Measurements from ENCODE around the gene KATNB1.
"Not testable (repeated sequence)": the region's sequence is repeated elsewhere in the genome, so short reads cannot be mapped to it uniquely, and the experiment has no call there.

KATNB1 gene

GRCh38 chr16:57726433-57726947 is 9.1 kb upstream of the KATNB1 start:
- DNase-seq, result no peak

GRCh38 chr16:57727610-57728009 is 8.0 kb upstream of the KATNB1 start:
- DNase-seq, result no peak

GRCh38 chr16:57728336-57729181 is 7.0 kb upstream of the KATNB1 start:
- peak; percentile 19 to 35 (median 28) for DNase-seq

- DNase-seq, result no peak
Observed at GRCh38 chr16:57729182-57729484, 6.4 kb upstream of the KATNB1 start.

- DNase-seq, result not testable (repeated sequence)
Observed at GRCh38 chr16:57729852-57730251, 5.7 kb upstream of the KATNB1 start.

- DNase-seq, result no peak
Observed at GRCh38 chr16:57730771-57731730, 4.5 kb upstream of the KATNB1 start.

GRCh38 chr16:57732037-57732436 is 3.5 kb upstream of the KATNB1 start:
- DNase-seq, result peak; percentile 61 to 87 (median 85)

GRCh38 chr16:57732714-57733113 is 2.9 kb upstream of the KATNB1 start:
- peak; percentile 50 to 79 (median 61) for DNase-seq

GRCh38 chr16:57734308-57734924 is 1.2 kb upstream of the KATNB1 start:
- DNase-seq, result no peak

GRCh38 chr16:57734925-57735754 is 430 bp upstream of the KATNB1 start:
- DNase-seq, result peak; percentile 97 to 100 (median 100)

GRCh38 chr16:57736419-57737351 is 1.1 kb downstream of the KATNB1 start:
- DNase-seq, result peak; percentile 72 to 76 (median 76)

- DNase-seq, result no peak
Observed at GRCh38 chr16:57738844-57739243, 3.3 kb downstream of the KATNB1 start.

- no peak for DNase-seq
Observed at GRCh38 chr16:57739756-57740422, 4.3 kb downstream of the KATNB1 start.

GRCh38 chr16:57740423-57741071 is 5.0 kb downstream of the KATNB1 start:
- DNase-seq, result no peak

GRCh38 chr16:57741660-57742191 is 6.2 kb downstream of the KATNB1 start:
- DNase-seq, result no peak

- DNase-seq, result no peak
Observed at GRCh38 chr16:57742543-57742942, 7.0 kb downstream of the KATNB1 start.

- DNase-seq, result no peak
Observed at GRCh38 chr16:57743458-57743857, 7.9 kb downstream of the KATNB1 start.

GRCh38 chr16:57743886-57744641 is 8.5 kb downstream of the KATNB1 start:
- no peak for DNase-seq

- DNase-seq, result no peak
Observed at GRCh38 chr16:57744642-57744903, 9.0 kb downstream of the KATNB1 start.

Measured in suppressor macrophage treated with lipopolysaccharide for 1 hour (primary cell).